ENCODE measurements around the gene LEMD2. TPM values are rescaled to one million over a fixed set of nuclear protein-coding genes. Genes with fewer than 3 reads are reported as not detected.
A peak's percentile ranks its signal among the peaks of the same experiment; 100 is the strongest.

LEMD2 gene
- polyA plus RNA-seq, 1 of the 3 experiments (the other 2 are of a cell fraction) = 56.5 TPM

- no peak overlapping the region for H3K4me3 ChIP-seq (ENCODE audit: low read depth in 2 of 2, low read length in 1 of 2)
- no peaks in the 10 kb centered on the region for H3F3A ChIP-seq (replicated peaks; ENCODE audit: insufficient read depth)
- no peaks in the 10 kb centered on the region for H3K9me3 ChIP-seq
- H4K20me1 ChIP-seq (ENCODE audit: insufficient read depth) = no peaks in the 10 kb centered on the region
- peak; percentile 81 for DNase-seq
- POLR2A ChIA-PET = no interaction called here
- H3K9ac ChIP-seq = no peak overlapping the region
- H3K36me3 ChIP-seq (replicated peaks in 1 of 2; ENCODE audit: control insufficient read depth in 1 of 2, insufficient read depth in 2 of 2, low read length in 1 of 2) = no peaks in the 10 kb centered on the region
- H3K27me3 ChIP-seq (ENCODE audit: insufficient read depth) = peaks cover 6% of the 10 kb centered on the region; the same call in 1 of the 2 replicates
- H3K9me2 ChIP-seq = no peaks in the 10 kb centered on the region
- H2AFZ ChIP-seq (ENCODE audit: low read depth) = no peak overlapping the region
- 54% methylated on average over 6 of the region's 10 CpGs for WGBS (ENCODE audit: low lambda C conversion rate)
- H3K79me2 ChIP-seq (ENCODE audit: insufficient read depth) = no peaks in the 10 kb centered on the region
- CTCF ChIA-PET = interaction anchor here (0.6 to 1.4 kb wide), 5 partner anchors 9 to 983 kb away, joined by 3 to 5 read pairs (median 3); no protein-coding TSS in a partner anchor
- 0 out of 2 replicates have a peak, but pooled peaks have one; percentile 30 for TF ChIP-seq RAD21 (IDR thresholded peaks at IDR 0.05; ENCODE audit: low read length)
- TF ChIP-seq SMC3 (IDR thresholded peaks at IDR 0.05; ENCODE audit: low read depth, low read length) = peak; percentile 15; the same call in 1 of the 2 replicates
- TF ChIP-seq NRF1 (IDR thresholded peaks at IDR 0.05; ENCODE audit: low read depth, low read length) = no peak
- TF ChIP-seq MAX (IDR thresholded peaks at IDR 0.05; ENCODE audit: low read depth) = no peak
- TF ChIP-seq RXRA (IDR thresholded peaks at IDR 0.05; ENCODE audit: borderline replicate concordance, low read depth) = no peak
- no peak for TF ChIP-seq RCOR1 (IDR thresholded peaks at IDR 0.05; ENCODE audit: low read length)
- no peak for TF ChIP-seq POLR2AphosphoS5 (IDR thresholded peaks at IDR 0.05; ENCODE audit: low read depth, low read length)
- TF ChIP-seq PBX3 (IDR thresholded peaks at IDR 0.05) = no peak
- TF ChIP-seq ELF1 (IDR thresholded peaks at IDR 0.05) = no peak
- peak; percentile 46 for TF ChIP-seq CTCF (IDR thresholded peaks at IDR 0.05)
- no peak for TF ChIP-seq GATA2 (CRISPR knock-in tag; IDR thresholded peaks at IDR 0.05)
- no peak for TF ChIP-seq FOSL2 (IDR thresholded peaks at IDR 0.05; ENCODE audit: borderline replicate concordance, low read depth)
- H3K4me1 ChIP-seq (ENCODE audit: control insufficient read depth in 1 of 2, insufficient read depth in 2 of 2, low read depth in 1 of 2, low read length in 1 of 2) = peaks cover 0 to 5% of the 10 kb centered on the region in 2 experiments; a peak in 1 of 4 replicates
- no peak overlapping the region for H3K27ac ChIP-seq (ENCODE audit: low read depth in 2 of 2, low read length in 1 of 2)
- no peak overlapping the region for H3K4me2 ChIP-seq
Measured at GRCh38 chr6:33822575-33823395, 33.9 kb upstream of the LEMD2 start.

- Histone ChIP-seq H3K27me3 (ENCODE audit: insufficient read depth) (peaks cover 6% of the 10 kb centered on the region; the same call in 1 of the 2 replicates), H3K4me3 (ENCODE audit: low read depth in 2 of 2, low read length in 1 of 2) (no peak overlapping the region), H2AFZ (ENCODE audit: low read depth) (no peak overlapping the region), H3F3A (replicated peaks; ENCODE audit: insufficient read depth) (no peaks in the 10 kb centered on the region), H3K4me1 (ENCODE audit: control insufficient read depth in 1 of 2, insufficient read depth in 2 of 2, low read depth in 1 of 2, low read length in 1 of 2) (no peaks in the 10 kb centered on the region; a peak in 1 of 4 replicates), H3K36me3 (replicated peaks in 1 of 2; ENCODE audit: control insufficient read depth in 1 of 2, insufficient read depth in 2 of 2, low read length in 1 of 2) (no peaks in the 10 kb centered on the region), H3K27ac (ENCODE audit: low read depth in 2 of 2, low read length in 1 of 2) (no peak overlapping the region), H3K4me2 (no peak overlapping the region), H3K9ac (no peak overlapping the region), H3K9me3 (no peaks in the 10 kb centered on the region), H4K20me1 (ENCODE audit: insufficient read depth) (no peaks in the 10 kb centered on the region), H3K9me2 (no peaks in the 10 kb centered on the region), H3K79me2 (ENCODE audit: insufficient read depth) (no peaks in the 10 kb centered on the region)
- 75% methylated on average over 6 of the region's 7 CpGs for WGBS (ENCODE audit: low lambda C conversion rate)
- POLR2A ChIA-PET = no interaction called here
- CTCF ChIA-PET = interaction anchor here (0.9 to 1.5 kb wide), 2 partner anchors 48 to 53 kb away, joined by 3 to 7 read pairs; no protein-coding TSS in a partner anchor
- DNase-seq = no peak
- no peak for TF ChIP-seq FOSL2 (IDR thresholded peaks at IDR 0.05; ENCODE audit: borderline replicate concordance, low read depth)
- TF ChIP-seq FOXJ3 (CRISPR knock-in tag; IDR thresholded peaks at IDR 0.05) = no peak
- TF ChIP-seq CTCF (IDR thresholded peaks at IDR 0.05) = no peak
- no peak for TF ChIP-seq USF1 (IDR thresholded peaks at IDR 0.05; ENCODE audit: borderline replicate concordance, low read depth)
- TF ChIP-seq SIN3A (IDR thresholded peaks at IDR 0.05; ENCODE audit: borderline replicate concordance, low read depth, low read length) = no peak
Measured at GRCh38 chr6:33820784-33821520, 32.0 kb upstream of the LEMD2 start.
